Tibial artery (tissue), 4 donors: ENCODE data around the gene SLC7A1.

Experiments
- DNase-seq, 2 donors: peaks; one replicate each; pipeline ENCODE4 v3.0.0-alpha.2; 2019
- H3K27ac ChIP-seq, 2 donors: fragments of 200-600 bp; sonication (generic) in 1 of 2; 1 replicate in 1 of 2; 2 replicates in 1 of 2; pipeline ENCODE4 v1.5.1; 2018 to 2019; ENCODE audit warnings: mild to moderate bottlenecking in 1 of 2
- H3K27me3 ChIP-seq, 2 donors: fragments of 200-600 bp; sonication (generic) in 1 of 2; one replicate each; pipeline versions ENCODE4 v1.5.1 to v1.6.0; 2016 to 2019
- H3K36me3 ChIP-seq, 3 donors: fragments of 200-600 bp; sonication (generic) in 2 of 3; one replicate each; pipeline ENCODE4 v1.5.1; 2016 to 2019; ENCODE audit warnings: mild to moderate bottlenecking in 2 of 3
- H3K4me1 ChIP-seq, 4 donors: fragments of 200-600 bp; sonication (generic) in 2 of 4; 1 replicate in 3 of 4; 2 replicates in 1 of 4; pipeline ENCODE4 v1.5.1; 2016 to 2019
- H3K4me3 ChIP-seq, 2 donors: fragments of 200-600 bp; sonication (generic) in 1 of 2; 1 replicate in 1 of 2; 2 replicates in 1 of 2; pipeline ENCODE4 v1.5.1; 2018 to 2019; ENCODE audit warnings: mild to moderate bottlenecking in 2 of 2
- H3K9me3 ChIP-seq, 3 donors: fragments of 200-600 bp; sonication (generic) in 1 of 3; one replicate each; pipeline ENCODE4 v1.5.1; 2016 to 2019
- intact Hi-C: fragments of 100-400 bp; cut with DNase I; formaldehyde crosslinking; loops from one replicate; pipeline ENCODE4 v1.15.0; 2023; ENCODE audit warnings: low total_unique reads
- TF ChIP-seq, protein P1 (sequence below), 2 experiments: fragments of 200-600 bp in 1 of 2; fragments of 450-650 bp in 1 of 2; IDR thresholded peaks; one replicate each; pipeline ENCODE4 v1.5.1; 2017 to 2019; ENCODE audit warnings: antibody characterized with exemption in 2 of 2, mild to moderate bottlenecking in 1 of 2, moderate library complexity in 1 of 2

Gene SLC7A1

DNA sequence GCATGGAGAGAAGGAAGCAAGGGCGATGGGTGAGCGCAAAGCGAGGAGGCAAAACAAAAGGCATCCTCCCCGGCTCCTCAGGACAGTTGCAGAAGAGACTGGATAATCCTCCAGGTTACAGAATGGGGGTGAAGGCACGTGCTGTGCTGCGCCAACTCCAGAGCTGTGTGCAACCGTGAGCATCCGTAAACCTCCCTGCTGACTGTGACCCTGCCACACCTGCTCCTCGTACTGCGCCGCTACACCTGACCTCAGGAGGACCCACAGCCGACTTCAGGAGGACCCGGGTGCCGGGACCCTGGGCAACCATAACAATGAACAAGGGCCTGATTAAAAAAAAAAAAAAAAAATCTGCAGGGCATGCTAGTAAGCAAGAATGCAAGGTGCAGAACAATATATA is 68.7 kb downstream of the SLC7A1 start:
- TF ChIP-seq, protein P1, sequence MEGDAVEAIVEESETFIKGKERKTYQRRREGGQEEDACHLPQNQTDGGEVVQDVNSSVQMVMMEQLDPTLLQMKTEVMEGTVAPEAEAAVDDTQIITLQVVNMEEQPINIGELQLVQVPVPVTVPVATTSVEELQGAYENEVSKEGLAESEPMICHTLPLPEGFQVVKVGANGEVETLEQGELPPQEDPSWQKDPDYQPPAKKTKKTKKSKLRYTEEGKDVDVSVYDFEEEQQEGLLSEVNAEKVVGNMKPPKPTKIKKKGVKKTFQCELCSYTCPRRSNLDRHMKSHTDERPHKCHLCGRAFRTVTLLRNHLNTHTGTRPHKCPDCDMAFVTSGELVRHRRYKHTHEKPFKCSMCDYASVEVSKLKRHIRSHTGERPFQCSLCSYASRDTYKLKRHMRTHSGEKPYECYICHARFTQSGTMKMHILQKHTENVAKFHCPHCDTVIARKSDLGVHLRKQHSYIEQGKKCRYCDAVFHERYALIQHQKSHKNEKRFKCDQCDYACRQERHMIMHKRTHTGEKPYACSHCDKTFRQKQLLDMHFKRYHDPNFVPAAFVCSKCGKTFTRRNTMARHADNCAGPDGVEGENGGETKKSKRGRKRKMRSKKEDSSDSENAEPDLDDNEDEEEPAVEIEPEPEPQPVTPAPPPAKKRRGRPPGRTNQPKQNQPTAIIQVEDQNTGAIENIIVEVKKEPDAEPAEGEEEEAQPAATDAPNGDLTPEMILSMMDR (IDR thresholded peaks at IDR 0.05): no peak
- H3K36me3 ChIP-seq: peaks cover 25 to 96% (median 51%) of the 10 kb centered on the region in 3 donors
- DNase-seq: peak in 1 of 2 donors; percentile 52

DNA sequence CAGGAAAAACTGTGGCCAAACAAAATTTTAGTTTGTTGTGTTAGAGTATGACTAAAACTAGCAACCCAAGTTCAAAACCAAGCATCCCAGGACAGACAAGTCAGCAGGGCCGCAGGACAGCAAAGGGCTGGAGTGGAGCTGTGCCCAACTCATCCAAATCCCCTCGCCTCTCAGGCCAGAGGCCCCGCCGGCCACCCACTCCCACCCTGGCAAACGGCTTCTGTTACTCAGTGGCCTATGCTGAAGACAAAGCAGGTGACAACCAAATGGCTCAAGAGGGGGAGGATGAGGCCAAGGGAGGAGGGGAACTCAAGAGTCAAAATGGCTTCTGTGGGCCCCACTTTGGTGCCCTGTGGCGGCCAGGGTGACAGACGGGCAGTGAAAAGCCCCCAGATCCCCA is 69.7 kb downstream of the SLC7A1 start:
- intact Hi-C loops: loop anchor here (10.0 kb wide), 1 partner anchor 59 kb away; no protein-coding TSS in a partner anchor
- H3K9me3 ChIP-seq: no peaks in the 10 kb centered on the region
- DNase-seq: peak in 1 of 2 donors; percentile 35
- peaks cover 0 to 23% (median 6%) of the 10 kb centered on the region in 4 donors for H3K4me1 ChIP-seq
- H3K36me3 ChIP-seq: peaks cover 25 to 89% (median 43%) of the 10 kb centered on the region in 3 donors
- TF ChIP-seq, protein P1 (IDR thresholded peaks at IDR 0.05): no peak
- H3K27me3 ChIP-seq: no peaks in the 10 kb centered on the region
- no peak overlapping the region for H3K27ac ChIP-seq
- no peak overlapping the region for H3K4me3 ChIP-seq

More for the DNA sequence above, 68.7 kb downstream of the SLC7A1 start:
- Histone ChIP-seq H3K27ac (no peak overlapping the region), H3K27me3 (no peaks in the 10 kb centered on the region), H3K4me3 (no peak overlapping the region), H3K9me3 (no peaks in the 10 kb centered on the region), H3K4me1 (peaks cover 0 to 13% (median under 1%) of the 10 kb centered on the region in 4 donors)
- intact Hi-C loops: loop anchor here (10.0 kb wide), 1 partner anchor 58 kb away; no protein-coding TSS in a partner anchor

DNA sequence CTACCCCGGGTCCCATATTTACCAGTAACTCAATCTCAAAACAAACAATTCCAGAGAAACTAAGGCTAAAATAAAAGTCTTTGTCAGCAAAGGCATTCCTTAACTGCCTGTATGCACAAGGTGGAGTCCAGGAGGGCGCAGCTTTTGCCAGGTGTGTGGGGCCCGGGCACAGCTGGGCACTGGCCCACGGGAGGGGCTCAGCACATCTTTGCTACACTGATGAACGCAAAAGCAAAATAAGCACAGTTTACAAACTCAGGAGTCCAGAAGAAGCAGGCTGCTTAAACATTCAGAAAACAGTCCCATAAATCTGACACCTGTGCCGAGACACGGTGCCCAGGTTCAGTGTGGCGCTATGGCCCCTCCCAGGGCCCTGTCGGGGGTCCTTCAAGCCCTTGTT is 70.8 kb downstream of the SLC7A1 start:
- TF ChIP-seq, protein P1 (IDR thresholded peaks at IDR 0.05): no peak
- peaks cover 25 to 78% (median 44%) of the 10 kb centered on the region in 3 donors for H3K36me3 ChIP-seq
- H3K9me3 ChIP-seq: no peaks in the 10 kb centered on the region
- DNase-seq: peak in 1 of 2 donors; percentile 63
- H3K27me3 ChIP-seq: no peaks in the 10 kb centered on the region
- peaks cover 0 to 31% (median 7%) of the 10 kb centered on the region in 4 donors for H3K4me1 ChIP-seq
- intact Hi-C loops: loop anchor here (10.0 kb wide), 1 partner anchor 60 kb away; no protein-coding TSS in a partner anchor
- H3K27ac ChIP-seq: peak overlapping the region; percentile 45 to 62
- no peak overlapping the region for H3K4me3 ChIP-seq

DNA sequence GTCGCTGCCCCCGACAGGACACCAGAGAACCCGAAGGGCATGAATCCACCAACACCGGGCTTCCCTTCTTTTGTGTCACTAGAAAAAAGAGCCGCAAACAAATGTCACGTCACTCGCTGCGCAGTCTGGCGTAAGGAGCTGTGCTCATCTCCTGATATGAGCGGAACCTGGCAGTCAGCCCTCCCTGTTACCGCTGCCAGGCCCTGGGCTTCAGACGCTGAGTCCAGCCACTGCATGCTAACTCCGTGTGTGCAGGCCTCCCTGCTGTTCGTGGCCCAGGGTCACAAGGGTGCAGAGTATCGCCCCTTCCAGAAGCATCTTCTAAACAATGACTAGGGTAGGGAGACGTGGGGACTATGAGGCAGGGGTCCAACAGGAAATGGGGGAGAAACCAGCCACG is 71.3 kb downstream of the SLC7A1 start:
- Histone ChIP-seq H3K36me3 (peaks cover 25 to 78% (median 39%) of the 10 kb centered on the region in 3 donors), H3K27ac (peak overlapping the region; percentile 45 to 62), H3K9me3 (no peaks in the 10 kb centered on the region), H3K27me3 (no peaks in the 10 kb centered on the region), H3K4me1 (peaks cover 0 to 31% (median 7%) of the 10 kb centered on the region in 4 donors), H3K4me3 (no peak overlapping the region)
- TF ChIP-seq, protein P1 (IDR thresholded peaks at IDR 0.05): no peak
- peak; percentile 75 to 85 for DNase-seq
- intact Hi-C loops: loop anchor here (10.0 kb wide), 1 partner anchor 61 kb away; no protein-coding TSS in a partner anchor

DNA sequence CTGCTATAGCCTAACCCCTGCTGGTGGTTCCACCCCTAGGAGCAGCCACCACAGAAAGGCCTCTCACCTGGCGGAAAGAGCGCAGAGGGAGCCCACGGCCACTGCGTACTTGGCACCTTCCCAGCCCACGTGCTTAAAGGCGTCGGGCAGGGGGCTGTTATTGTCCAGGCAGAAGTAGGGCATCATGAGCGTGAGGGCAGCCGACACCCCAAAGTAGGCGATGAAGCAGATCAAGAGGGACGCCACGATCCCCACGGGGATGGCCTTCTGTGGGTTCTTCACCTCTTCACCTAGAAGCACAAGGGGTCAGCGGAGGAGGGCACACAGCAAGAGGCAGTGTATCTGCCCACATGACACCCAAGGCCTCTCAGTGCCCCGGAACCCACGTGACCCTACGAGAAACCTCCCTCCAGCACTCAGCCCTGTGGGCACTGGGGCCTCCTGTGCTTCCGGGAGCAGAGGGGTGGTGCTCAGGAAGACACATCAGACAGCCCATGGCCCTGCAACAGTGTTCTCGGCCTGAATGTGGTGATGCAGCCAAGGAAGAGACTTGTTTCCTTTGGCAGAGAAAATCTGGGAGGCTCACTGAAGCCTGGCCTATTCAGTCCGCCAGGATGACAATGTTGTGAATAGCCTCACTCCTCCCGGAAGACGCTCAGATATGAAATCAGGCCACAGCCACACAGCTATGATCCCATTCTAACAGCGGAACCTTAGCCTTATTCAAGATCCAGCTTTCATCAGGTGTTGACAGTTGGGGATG is 72.1 kb downstream of the SLC7A1 start:
- intact Hi-C loops: loop anchor here (10.0 kb wide), 1 partner anchor 61 kb away; no protein-coding TSS in a partner anchor
- Histone ChIP-seq H3K4me1 (peaks cover 0 to 31% (median 7%) of the 10 kb centered on the region in 4 donors), H3K4me3 (no peak overlapping the region), H3K27ac (peak overlapping the region; percentile 45 to 62), H3K9me3 (no peaks in the 10 kb centered on the region), H3K27me3 (no peaks in the 10 kb centered on the region), H3K36me3 (peaks cover 22 to 78% (median 39%) of the 10 kb centered on the region in 3 donors)
- peak; percentile 78 to 86 for DNase-seq
- TF ChIP-seq, protein P1 (IDR thresholded peaks at IDR 0.05): no peak
